Ovary (tissue), 3 donors: ENCODE data around the gene PHKB.

Experiments
- CTCF ChIP-seq, 3 donors: fragments of 450-650 bp in 2 of 3; fragments of 200-600 bp in 1 of 3; IDR thresholded peaks; one replicate each; pipeline versions ENCODE4 v1.5.1 to v1.8.0; 2016 to 2022; ENCODE audit warnings: antibody characterized with exemption in 3 of 3, mild to moderate bottlenecking in 1 of 3
- EP300 ChIP-seq: sonication (generic); formaldehyde crosslinking; IDR thresholded peaks from one replicate; pipeline ENCODE4 v1.6.1; 2017; ENCODE audit warnings: antibody characterized with exemption
- POLR2A ChIP-seq: fragments of 450-650 bp; IDR thresholded peaks from one replicate; pipeline ENCODE4 v1.6.1; 2017; ENCODE audit warnings: antibody characterized with exemption, mild to moderate bottlenecking, moderate library complexity
- donor health status: DM: no; HTN: no; CAD: no.

DNA sequence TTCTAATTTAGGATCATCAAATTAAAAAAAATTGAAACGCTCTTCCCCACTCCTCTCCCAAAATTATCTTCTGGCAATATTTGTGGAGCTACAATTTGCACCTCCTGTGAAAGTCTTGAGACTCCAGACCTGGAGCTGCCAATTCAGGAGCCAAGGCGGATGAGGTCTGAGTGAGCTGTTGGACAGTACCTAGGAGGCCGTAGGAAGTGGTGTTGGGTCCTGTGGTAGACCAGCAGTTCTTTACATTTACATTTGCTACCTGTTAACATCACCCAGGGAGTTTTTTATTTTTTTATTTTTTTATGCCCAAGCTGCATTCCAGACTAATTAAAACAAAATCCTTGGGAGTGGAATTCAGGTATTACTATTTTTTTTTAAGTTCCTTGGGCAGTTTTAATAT is 271.0 kb downstream of the PHKB start:
- TF ChIP-seq CTCF (IDR thresholded peaks at IDR 0.05) (no peak), EP300 (no peak), POLR2A (no peak)
